DND-41 (cell line): ENCODE data around the gene GPATCH2L.

ENCODE experiments used
- CTCF ChIP-seq: IDR thresholded peaks from 2 replicates; pipeline ENCODE4 v1.5.1; 2012; ENCODE audit warnings: borderline replicate concordance, low read length, moderate library complexity, mild to moderate bottlenecking; ENCODE audit not compliant: poor library complexity, severe bottlenecking; ENCODE audit errors: extremely low read depth
- EZH2 ChIP-seq: IDR thresholded peaks from 3 replicates; pipeline ENCODE4 v1.6.1; 2012; ENCODE audit warnings: borderline replicate concordance, low read depth, mild to moderate bottlenecking, moderate library complexity, low read length, inconsistent platforms; ENCODE audit not compliant: severe bottlenecking

- TF ChIP-seq EZH2 = no peak
- TF ChIP-seq CTCF = no peak
These were observed 38.7 kb upstream of the GPATCH2L start for GRCh38 chr14:76112889-76113624.
